Gastroesophageal sphincter (tissue), 3 donors: ENCODE data around the gene TSPO.

Experiments used
- CTCF ChIP-seq, 4 experiments: fragments of 200-600 bp in 2 of 4; fragments of 450-650 bp in 2 of 4; sonication (generic) in 1 of 4; IDR thresholded peaks; one replicate each; pipeline ENCODE4 v1.5.1; 2017 to 2019; ENCODE audit warnings: antibody characterized with exemption in 4 of 4, mild to moderate bottlenecking in 2 of 4, moderate library complexity in 2 of 4
- EP300 ChIP-seq: sonication (generic); formaldehyde crosslinking; IDR thresholded peaks from one replicate; pipeline ENCODE4 v1.6.1; 2017; ENCODE audit warnings: antibody characterized with exemption, mild to moderate bottlenecking
- POLR2A ChIP-seq, 2 donors: fragments of 450-650 bp; IDR thresholded peaks; one replicate each; pipeline ENCODE4 v1.6.1; 2017; ENCODE audit warnings: antibody characterized with exemption in 2 of 2, mild to moderate bottlenecking in 2 of 2, moderate library complexity in 1 of 2
- POLR2AphosphoS5 ChIP-seq: sonication (generic); formaldehyde crosslinking; IDR thresholded peaks from one replicate; pipeline ENCODE4 v1.6.1; 2017; ENCODE audit warnings: antibody characterized with exemption

- TF ChIP-seq POLR2AphosphoS5 (no peak), CTCF (IDR thresholded peaks at IDR 0.05) (no peak), EP300 (no peak), POLR2A (IDR thresholded peaks at IDR 0.05) (no peak)
Measured at GRCh38 chr22:43153899-43154298, 2.5 kb downstream of the TSPO start.
